NCI-H2107 treated with DMSO at 0.1 percent for 48 hours (cell line): ENCODE results near the gene PCBP3.
"Not testable (repeated sequence)": the region's sequence is repeated elsewhere in the genome, so short reads cannot be mapped to it uniquely, and the experiment has no call there.

Experiments
- DNase-seq: peaks from one replicate; lab custom pipeline; 2025; ENCODE audit not compliant: unreplicated experiment; lab: John Stamatoyannopoulos, UW

PCBP3 gene

DNA sequence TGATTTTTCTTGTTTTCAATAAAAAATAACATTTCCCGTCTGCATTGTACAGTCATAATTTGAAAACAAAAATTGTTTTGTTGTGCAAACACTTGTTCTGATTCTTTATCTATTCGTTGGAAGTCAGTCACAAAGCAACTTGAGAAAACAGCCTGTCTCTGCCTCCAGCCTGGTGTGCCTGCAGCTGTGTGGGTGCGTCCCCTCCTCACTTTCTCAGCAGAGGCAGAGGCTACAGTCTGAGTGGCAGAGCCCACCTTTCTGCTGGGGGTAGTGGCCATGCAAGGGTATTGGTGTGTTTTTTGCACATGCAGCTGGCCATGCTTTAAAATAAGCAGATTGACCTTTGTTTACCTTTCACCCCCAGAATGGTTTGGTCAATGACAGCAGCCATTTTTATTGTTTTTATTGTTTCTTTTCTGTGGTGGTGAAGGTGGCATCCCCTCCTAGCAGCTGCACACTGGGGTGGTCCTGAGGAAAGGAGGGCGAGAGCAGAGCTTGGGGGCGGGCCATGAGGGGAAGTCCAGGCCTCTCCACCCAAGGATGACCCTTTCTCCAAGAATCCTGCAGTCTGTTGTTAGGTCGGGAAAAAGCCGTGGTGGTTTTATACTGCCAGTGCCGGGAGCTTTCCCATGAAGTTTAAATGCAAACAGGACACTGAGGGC lies 159.6 kb downstream of the PCBP3 start:
- no peak for DNase-seq

- no peak for DNase-seq
These were observed 160.3 kb downstream of the PCBP3 start for GRCh38 chr21:45803618-45804340.

DNA sequence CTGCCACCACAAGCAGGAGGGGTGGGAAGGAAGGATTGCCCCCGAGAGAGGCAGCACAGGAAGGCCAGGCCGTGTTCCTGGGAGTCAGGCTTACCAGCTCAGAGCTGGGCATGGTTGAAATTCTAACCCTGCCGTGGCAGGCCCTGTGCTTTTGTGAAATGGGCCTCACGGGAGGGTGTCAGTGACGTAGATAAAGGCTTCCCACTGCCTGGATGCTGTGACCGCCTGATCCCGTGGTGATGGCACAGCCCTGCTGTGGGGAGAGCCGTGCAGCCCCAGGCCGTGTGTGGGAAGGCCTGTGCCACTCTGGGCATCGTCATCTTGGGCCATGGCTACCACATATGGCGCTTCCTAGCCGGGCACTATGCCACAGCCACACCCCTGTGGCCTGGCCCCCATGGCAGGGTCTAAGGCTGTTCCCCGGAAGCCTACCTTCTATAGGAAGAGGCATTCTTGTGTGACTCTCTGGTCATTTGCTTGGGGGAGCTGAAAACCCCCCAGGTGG lies 161.3 kb downstream of the PCBP3 start:
- no peak for DNase-seq

DNA sequence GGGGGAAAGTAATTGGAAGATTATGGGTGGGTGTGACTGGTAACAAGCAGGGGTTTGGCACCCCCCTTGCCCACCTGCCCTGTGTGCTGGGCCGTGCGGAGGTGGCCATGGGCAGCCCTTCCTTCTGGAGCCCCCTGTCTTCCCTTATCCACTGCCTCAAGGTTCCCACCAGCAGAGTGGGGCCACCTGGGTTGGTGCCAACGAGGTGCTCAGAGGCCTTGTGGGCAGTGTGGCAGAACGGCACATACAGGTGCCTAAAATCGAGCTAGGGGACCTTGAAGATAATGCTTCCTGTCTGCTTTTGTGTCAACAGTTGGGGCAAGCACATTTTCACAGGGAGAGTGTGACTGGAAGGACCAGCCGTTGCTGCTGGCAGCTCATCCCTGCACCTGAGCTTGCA lies 161.8 kb downstream of the PCBP3 start:
- DNase-seq = no peak

DNA sequence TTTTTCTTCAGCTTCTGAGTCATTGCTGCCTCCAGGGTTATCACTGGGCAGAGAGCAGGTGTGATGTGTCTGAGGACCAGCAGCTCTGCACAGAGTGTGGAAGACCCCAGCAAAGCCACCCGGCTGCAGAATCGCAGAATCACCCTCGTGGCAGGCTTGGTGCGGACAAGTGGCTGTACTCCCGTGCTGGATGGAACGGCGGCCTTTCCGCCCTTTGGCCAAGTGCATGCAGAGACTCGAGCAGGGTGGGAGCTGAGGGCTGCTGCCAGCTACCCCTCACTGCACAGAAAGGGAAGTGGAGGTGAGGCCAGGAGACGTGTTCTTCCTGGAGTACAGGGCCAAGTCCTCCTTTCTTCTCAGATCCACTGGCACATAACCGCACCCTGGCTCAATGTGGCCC lies 162.5 kb downstream of the PCBP3 start:
- DNase-seq = no peak

DNA sequence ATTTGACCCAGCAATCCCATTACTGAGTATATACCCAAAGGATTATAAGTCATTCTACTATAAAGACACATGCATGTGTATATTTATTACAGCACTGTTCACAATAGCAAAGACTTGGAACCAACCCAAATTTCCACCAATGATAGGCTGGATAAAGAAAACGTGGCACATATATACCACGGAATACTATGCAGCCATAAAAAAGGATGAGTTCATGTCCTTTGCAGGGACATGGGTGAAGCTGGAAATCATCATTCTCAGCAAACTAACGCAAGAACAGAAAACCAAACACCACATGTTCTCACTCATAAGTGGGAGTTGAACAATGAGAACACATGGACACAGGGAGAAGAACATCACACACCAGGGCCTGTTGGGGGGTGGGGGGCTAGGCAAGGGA lies 165.1 kb downstream of the PCBP3 start:
- DNase-seq = not testable (repeated sequence)

GRCh38 chr21:45809421-45809820 lies 165.9 kb downstream of the PCBP3 start:
- DNase-seq = no peak

- DNase-seq = no peak
These were observed 167.6 kb downstream of the PCBP3 start for GRCh38 chr21:45811136-45811535.

DNA sequence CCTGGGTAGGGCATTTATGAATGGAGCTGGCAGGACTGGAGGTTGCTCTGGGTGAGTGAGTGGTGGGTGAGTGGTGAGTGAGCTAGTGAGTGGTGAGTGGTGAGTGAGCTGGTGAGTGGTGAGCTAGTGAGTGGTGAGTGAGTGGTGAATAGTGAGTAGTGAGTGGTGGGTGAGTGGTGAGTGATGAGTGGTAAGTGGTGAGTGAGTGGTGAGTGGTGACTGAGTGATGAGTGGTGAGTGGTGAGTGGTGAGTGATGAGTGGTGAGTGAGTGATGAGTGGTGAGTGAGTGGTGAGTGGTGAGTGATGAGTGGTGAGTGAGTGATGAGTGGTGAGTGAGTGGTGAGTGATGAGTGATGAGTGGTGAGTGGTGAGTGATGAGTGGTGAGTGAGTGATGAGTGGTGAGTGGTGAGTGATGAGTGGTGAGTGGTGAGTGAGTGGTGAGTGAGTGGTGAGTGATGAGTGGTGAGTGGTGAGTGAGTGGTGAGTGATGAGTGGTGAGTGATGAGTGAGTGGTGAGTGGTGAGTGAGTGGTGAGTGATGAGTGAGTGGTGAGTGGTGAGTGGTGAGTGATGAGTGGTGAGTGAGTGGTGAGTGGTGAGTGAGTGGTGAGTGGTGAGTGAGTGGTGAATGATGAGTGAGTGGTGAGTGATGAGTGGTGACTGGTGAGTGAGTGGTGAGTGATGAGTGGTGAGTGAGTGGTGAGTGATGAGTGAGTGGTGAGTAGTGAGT lies 170.8 kb downstream of the PCBP3 start:
- DNase-seq = not testable (repeated sequence)

GRCh38 chr21:45815781-45816180 lies 172.3 kb downstream of the PCBP3 start:
- not testable (repeated sequence) for DNase-seq

- DNase-seq = no peak
These were observed 173.3 kb downstream of the PCBP3 start for GRCh38 chr21:45816794-45817193.

DNA sequence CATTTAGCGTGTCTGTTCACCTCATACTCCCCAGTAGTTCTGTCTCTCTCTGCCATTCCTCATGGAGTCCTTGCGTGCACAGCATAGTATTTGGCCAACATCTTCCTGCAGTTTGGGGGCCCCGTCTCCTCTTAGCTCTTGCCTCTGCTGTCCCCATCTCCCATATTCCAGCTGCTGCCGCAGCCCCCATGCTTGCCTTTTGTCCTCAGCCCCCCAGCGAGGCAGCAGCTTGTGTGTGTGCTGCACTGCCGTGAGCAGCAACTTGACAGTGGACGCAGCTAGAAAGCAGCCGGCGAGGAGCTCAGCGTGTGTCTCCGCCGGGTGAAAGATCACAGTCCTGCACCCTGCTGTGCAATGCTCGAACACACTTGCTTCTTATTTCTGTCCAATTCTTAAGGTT lies 173.8 kb downstream of the PCBP3 start:
- no peak for DNase-seq

GRCh38 chr21:45818276-45818903 lies 174.9 kb downstream of the PCBP3 start:
- no peak for DNase-seq

- no peak for DNase-seq
These were observed 175.4 kb downstream of the PCBP3 start for GRCh38 chr21:45818904-45819285.

GRCh38 chr21:45819478-45820170 lies 176.1 kb downstream of the PCBP3 start:
- DNase-seq = no peak

GRCh38 chr21:45820171-45821091 lies 176.9 kb downstream of the PCBP3 start:
- peak; percentile 80 for DNase-seq

DNA sequence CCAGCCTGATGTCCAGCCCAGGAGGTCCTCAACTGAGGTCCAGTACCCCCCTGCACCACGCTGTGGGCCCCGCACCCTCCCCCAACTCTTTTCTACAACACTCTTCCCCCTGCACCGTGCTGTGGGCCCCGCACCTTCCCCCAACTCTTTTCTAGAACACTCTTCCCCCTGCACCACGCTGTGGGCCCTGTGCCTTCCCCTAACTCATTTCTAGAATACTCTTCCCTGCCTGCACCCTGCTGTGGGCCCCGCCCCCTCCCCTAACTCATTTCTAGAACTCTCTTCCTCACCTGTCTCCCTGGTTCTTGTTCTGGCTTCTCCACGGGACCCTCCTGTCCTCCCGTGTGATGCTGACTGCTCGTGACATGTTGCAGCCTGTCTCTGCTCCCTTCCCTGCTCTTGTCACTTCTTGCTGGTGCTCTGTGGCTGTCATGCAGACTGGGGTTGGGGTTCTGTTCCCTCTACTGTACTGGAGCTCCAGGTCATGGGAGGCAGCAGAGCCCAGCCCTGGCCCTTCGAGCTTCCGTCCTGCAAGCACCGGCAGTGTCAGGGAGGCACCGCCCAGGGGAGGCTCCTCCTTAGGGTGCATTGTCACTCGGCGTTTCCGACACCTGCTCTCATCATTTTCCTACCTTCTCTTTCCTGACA lies 177.9 kb downstream of the PCBP3 start:
- no peak for DNase-seq

GRCh38 chr21:45821998-45822397 lies 178.5 kb downstream of the PCBP3 start:
- DNase-seq = no peak

DNA sequence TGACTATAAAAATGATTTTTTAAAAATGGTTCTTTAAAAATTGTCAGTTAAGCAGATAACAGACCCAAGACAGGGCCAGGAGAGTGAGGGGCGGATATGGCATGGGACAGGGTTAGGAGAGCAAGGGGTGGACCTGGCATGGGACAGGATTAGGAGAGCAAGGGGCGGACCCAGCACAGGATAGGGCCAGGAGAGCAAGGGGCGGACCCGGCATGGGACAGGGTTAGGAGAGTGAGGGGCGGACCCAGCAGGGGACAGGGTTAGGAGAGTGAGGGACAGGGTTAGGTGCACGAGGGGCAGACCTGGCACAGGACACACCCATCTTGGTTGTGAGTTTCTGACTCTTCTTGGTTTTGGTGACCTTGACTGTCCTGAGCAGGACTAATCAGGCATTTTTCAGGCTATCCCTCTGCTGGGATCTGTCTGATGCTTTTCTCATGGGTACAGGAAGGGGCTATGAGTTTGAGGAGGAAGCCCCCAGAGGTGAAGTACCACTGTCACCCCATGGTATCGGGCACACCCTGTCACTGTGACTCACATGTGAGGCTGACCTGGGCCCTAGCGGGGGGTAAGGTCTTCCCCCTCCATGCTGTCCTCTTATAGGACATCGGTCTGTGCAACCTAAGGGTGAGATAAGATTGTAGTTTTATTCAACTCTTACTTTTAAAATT lies 179.0 kb downstream of the PCBP3 start:
- no peak for DNase-seq
